Upper lobe of left lung (tissue), 4 donors: Measurements from ENCODE around the gene PLPP1.

Source experiments
- CTCF ChIP-seq, 6 experiments: fragments of 450-650 bp in 4 of 6; fragments of 200-600 bp in 2 of 6; sonication (generic) in 2 of 6; IDR thresholded peaks; one replicate each; pipeline ENCODE4 v1.5.1; 2016 to 2019; ENCODE audit warnings: antibody characterized with exemption in 6 of 6
- POLR2A ChIP-seq, 4 donors: fragments of 450-650 bp; IDR thresholded peaks; one replicate each; pipeline ENCODE4 v1.5.1; 2016 to 2017; ENCODE audit warnings: antibody characterized with exemption in 4 of 4, mild to moderate bottlenecking in 2 of 4

GRCh38 chr5:55385846-55386245 lies 148.9 kb downstream of the PLPP1 start:
- TF ChIP-seq CTCF (IDR thresholded peaks at IDR 0.05), result no peak
- no peak for TF ChIP-seq POLR2A (IDR thresholded peaks at IDR 0.05)
